ENCODE data around the gene GRIP1. TPM values are rescaled to one million over a fixed set of nuclear protein-coding genes. Genes with fewer than 3 reads are reported as not detected.

Gene GRIP1
- total and polyA plus RNA-seq, 2 experiments from 2014 or later: 5.1 to 13.7 TPM

- H3K9me3 Mint-ChIP-seq: no peaks in the 10 kb centered on the region
- ATAC-seq: no peak
- no peaks in the 10 kb centered on the region for H3K36me3 Mint-ChIP-seq (ENCODE audit: low read depth)
Observed at GRCh38 chr12:66359300-66359699, 319.6 kb downstream of the GRIP1 start.

GRCh38 chr12:66354291-66354690, 324.6 kb downstream of the GRIP1 start:
- H2AFZ ChIP-seq: no peak overlapping the region
- no peak overlapping the region for H3K4me2 ChIP-seq
- H4K20me1 ChIP-seq (replicated peaks; ENCODE audit: insufficient read depth): no peaks in the 10 kb centered on the region
- H3K4me1 ChIP-seq (ENCODE audit: insufficient read depth): peaks cover 18% of the 10 kb centered on the region
- H3K27ac ChIP-seq (ENCODE audit: low read depth): no peak overlapping the region
- H3K27me3 Mint-ChIP-seq (ENCODE audit: insufficient read depth, low read depth, poor library complexity): peaks cover 2% of the 10 kb centered on the region
- ATAC-seq: no peak
- no peak for DNase-seq (ENCODE audit: low spot score)
- no peaks in the 10 kb centered on the region for H3K27me3 ChIP-seq (ENCODE audit: insufficient read depth)
- no peak overlapping the region; the same call in 1 of the 2 replicates for H3K27ac Mint-ChIP-seq
- H3K4me1 Mint-ChIP-seq: peaks cover 19% of the 10 kb centered on the region
- H3K36me3 Mint-ChIP-seq (ENCODE audit: low read depth): peaks cover 4% of the 10 kb centered on the region; the same call in 2 of the 3 replicates
- H3F3A ChIP-seq (replicated peaks; ENCODE audit: low read depth): no peaks in the 10 kb centered on the region
- H3K4me3 ChIP-seq: no peak overlapping the region
- H3K79me2 ChIP-seq (replicated peaks; ENCODE audit: insufficient read depth): no peaks in the 10 kb centered on the region
- no peaks in the 10 kb centered on the region for H3K9me3 Mint-ChIP-seq
- peaks cover 11% of the 10 kb centered on the region; the same call in 1 of the 2 replicates for H3K9me2 ChIP-seq (ENCODE audit: insufficient read depth)
- H3K36me3 ChIP-seq (ENCODE audit: insufficient read depth): no peaks in the 10 kb centered on the region
- no peak overlapping the region for H3K4me3 Mint-ChIP-seq
- TF ChIP-seq REST (IDR thresholded peaks at IDR 0.05; ENCODE audit: unreplicated experiment) (no peak), EZH2phosphoT487 (IDR thresholded peaks at IDR 0.05; ENCODE audit: unreplicated experiment) (no peak), ZNF114 (CRISPR knock-in tag; IDR thresholded peaks at IDR 0.05) (no peak), CTCF (conservative IDR thresholded peaks at IDR 0.05; ENCODE audit: low read depth in 2 of 2) (no peak), EZH2 (IDR thresholded peaks at IDR 0.05; ENCODE audit: low read depth, unreplicated experiment) (no peak)
- TF ChIP-seq, protein P1, sequence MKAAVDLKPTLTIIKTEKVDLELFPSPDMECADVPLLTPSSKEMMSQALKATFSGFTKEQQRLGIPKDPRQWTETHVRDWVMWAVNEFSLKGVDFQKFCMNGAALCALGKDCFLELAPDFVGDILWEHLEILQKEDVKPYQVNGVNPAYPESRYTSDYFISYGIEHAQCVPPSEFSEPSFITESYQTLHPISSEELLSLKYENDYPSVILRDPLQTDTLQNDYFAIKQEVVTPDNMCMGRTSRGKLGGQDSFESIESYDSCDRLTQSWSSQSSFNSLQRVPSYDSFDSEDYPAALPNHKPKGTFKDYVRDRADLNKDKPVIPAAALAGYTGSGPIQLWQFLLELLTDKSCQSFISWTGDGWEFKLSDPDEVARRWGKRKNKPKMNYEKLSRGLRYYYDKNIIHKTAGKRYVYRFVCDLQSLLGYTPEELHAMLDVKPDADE (IDR thresholded peaks at IDR 0.05): no peak

More at GRCh38 chr12:66359300-66359699, 319.6 kb downstream of the GRIP1 start:
- Mint-ChIP-seq H3K27me3 (ENCODE audit: insufficient read depth, low read depth, poor library complexity) (peaks cover 2% of the 10 kb centered on the region), H3K4me1 (peaks cover 13% of the 10 kb centered on the region), H3K4me3 (no peak overlapping the region), H3K27ac (no peak overlapping the region)
- H3K4me2 ChIP-seq: no peak overlapping the region
- DNase-seq (ENCODE audit: low spot score): no peak
- no peaks in the 10 kb centered on the region for H4K20me1 ChIP-seq (replicated peaks; ENCODE audit: insufficient read depth)
- H3K79me2 ChIP-seq (replicated peaks; ENCODE audit: insufficient read depth): no peaks in the 10 kb centered on the region
- TF ChIP-seq REST (IDR thresholded peaks at IDR 0.05; ENCODE audit: unreplicated experiment) (no peak), NANOG (IDR thresholded peaks at IDR 0.05; ENCODE audit: borderline replicate concordance) (no peak), EZH2phosphoT487 (IDR thresholded peaks at IDR 0.05; ENCODE audit: unreplicated experiment) (no peak), JUNB (IDR thresholded peaks at IDR 0.05; ENCODE audit: unreplicated experiment) (no peak), ZNF114 (CRISPR knock-in tag; IDR thresholded peaks at IDR 0.05) (no peak), ZNF331 (CRISPR knock-in tag; IDR thresholded peaks at IDR 0.05; ENCODE audit: low read depth) (no peak)
- H3F3A ChIP-seq (replicated peaks; ENCODE audit: low read depth): no peaks in the 10 kb centered on the region
- H3K27me3 ChIP-seq (ENCODE audit: insufficient read depth): no peaks in the 10 kb centered on the region
- H2AFZ ChIP-seq: no peak overlapping the region
- H3K4me1 ChIP-seq (ENCODE audit: insufficient read depth): peaks cover 15% of the 10 kb centered on the region
- H3K4me3 ChIP-seq: no peak overlapping the region
- no peaks in the 10 kb centered on the region for H3K36me3 ChIP-seq (ENCODE audit: insufficient read depth)
- peaks cover 11% of the 10 kb centered on the region; the same call in 1 of the 2 replicates for H3K9me2 ChIP-seq (ENCODE audit: insufficient read depth)
- H3K27ac ChIP-seq (ENCODE audit: low read depth): no peak overlapping the region
